NCI-H187 treated with DMSO at 0.1 percent for 48 hours (cell line): ENCODE data around the gene LRG1.

Source experiments
- DNase-seq: peaks from one replicate; lab custom pipeline; 2025; lab: John Stamatoyannopoulos, UW

Gene LRG1

DNA sequence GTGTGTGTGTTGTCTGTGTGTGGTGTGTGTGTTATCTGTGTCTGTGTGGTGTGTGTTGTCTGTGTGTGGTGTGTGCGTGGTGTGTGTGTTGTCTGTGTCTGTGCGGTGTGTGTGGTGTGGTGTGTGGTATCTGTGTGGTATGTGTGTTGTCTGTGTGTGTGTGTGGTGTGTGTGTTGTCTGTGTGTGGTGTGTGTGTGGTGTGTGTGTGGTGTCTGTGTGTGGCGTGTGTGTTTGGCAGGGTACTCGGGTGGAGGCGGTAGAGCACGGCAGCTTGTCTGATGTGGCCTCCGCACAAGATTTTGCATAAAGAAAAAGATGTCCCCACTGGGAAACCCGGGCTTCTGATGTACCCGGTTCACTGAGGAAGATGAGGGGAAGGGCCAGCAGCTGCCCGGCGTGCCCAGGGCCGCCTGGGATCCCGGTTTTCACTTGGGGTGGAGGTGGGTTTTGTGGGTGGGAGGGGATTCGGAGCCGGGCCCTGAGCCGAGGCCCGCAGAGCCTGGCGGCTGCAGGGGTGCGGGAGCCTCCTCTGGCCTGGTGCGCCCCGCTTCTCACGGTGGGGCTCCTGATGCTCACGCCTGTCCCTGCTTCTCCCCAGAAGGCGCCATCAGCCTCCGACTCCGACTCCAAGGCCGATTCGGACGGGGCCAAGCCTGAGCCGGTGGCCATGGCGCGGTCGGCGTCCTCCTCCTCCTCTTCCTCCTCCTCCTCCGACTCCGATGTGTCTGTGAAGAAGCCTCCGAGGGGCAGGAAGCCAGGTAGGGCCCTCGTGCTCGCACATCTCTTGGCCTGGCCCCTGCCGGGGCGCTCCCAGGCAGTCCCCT lies 46.5 kb downstream of the LRG1 start:
- DNase-seq: no peak

DNA sequence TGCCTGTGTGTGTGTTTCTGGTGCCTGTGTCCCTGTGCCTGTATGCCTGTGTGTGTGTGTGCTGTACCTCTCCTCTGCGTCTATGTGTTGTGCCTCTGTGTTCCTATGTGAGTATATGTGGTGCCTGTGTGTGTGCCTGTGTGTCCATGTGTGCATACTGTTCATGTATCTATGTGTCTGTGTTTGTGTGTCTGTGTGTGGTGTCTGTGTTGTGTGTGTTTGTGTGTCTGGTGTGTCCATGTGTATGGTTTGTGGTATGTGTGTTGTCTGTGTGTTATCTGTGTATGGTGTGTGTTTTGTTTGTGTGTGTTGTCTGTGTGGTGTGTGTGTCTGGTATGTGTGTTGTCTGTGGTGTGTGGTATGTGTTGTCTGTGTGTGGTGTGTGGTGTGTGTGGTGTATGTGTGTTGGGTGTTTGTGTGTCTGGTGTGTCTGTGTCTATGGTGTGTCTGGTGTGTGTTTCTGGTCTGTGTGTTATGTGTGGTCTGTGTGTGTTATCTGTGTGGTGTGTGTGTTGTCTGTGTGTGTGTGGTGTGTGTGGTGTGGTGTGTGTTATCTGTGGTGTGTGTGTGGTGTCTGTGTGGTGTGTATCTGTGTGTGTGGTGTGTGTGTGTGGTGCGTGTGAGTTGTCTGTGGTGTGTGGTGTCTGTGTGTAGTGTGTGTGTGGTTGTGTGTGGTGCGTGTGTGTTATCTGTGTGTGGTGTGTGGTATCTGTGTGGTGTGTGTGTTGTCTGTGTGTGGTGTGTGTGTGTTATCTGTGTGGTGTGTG lies 47.3 kb downstream of the LRG1 start:
- no peak for DNase-seq

DNA sequence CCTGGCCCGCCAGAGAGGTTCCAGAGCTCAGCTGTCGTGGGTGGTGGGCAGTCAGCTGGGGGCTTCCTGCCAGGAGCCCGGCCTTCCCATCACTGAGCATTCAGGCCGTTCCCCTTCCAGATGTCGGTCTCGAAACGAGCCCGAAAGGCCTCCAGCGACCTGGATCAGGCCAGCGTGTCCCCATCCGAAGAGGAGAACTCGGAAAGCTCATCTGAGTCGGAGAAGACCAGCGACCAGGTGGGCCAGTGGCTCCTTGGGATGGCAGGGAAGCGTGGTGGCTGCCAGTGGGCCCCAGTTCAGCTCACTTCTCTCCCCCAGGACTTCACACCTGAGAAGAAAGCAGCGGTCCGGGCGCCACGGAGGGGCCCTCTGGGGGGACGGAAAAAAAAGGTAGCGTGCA lies 48.4 kb downstream of the LRG1 start:
- DNase-seq: no peak

DNA sequence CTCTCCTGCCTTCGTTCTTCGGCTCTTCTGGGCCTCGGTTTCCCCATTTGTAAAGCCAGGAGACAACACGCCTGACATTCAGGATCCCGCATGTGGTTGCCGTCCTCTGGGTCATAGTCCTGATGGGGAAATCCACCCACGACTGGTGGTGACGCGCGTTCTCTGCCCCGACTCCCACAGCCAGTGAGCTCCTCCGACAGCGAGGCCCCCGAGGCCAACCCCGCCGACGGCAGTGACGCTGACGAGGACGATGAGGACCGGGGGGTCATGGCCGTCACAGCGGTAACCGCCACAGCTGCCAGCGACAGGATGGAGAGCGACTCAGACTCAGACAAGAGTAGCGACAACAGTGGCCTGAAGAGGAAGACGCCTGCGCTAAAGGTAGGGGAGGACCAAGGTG lies 51.3 kb downstream of the LRG1 start:
- no peak for DNase-seq

DNA sequence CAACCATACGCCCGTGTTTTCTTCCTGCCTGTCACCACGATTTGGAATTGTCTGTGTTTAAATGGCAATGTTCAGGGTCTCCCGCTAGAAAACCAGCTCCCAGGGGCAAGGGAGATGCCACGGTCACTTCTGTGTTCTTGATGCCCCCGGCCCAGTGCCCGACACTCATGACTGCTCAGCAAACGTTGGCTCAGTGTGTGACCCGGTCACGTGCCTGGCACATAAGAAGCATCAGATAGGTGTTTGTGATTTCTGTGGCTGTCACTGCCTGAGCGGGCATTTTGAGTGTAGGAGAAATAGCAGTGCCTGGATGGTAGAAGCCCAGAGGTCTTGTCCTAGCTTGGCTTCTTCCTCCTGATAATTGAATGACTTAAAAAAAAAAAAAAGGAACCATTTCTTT lies 52.3 kb downstream of the LRG1 start:
- DNase-seq: no peak
